KG1 (cell line): Measurements from ENCODE around the gene PRODH2.

Source experiments
- DNase-seq: peaks from one replicate; lab custom pipeline; 2025; lab: John Stamatoyannopoulos, UW

Gene PRODH2

GRCh38 chr19:35757749-35758608 lies 54.7 kb downstream of the PRODH2 start, which contains the start of gene PROSER3:
Gene PROSER3, plus strand, starts transcription at chr19:35758176. Its CDS starts 40 bp downstream, at chr19:35758216.
- DNase-seq, result peak; percentile 93

- no peak for DNase-seq
Measured at GRCh38 chr19:35757231-35757748, 55.4 kb downstream of the PRODH2 start.

- DNase-seq, result no peak
Measured at GRCh38 chr19:35756377-35757230, 56.0 kb downstream of the PRODH2 start, which contains the start of gene HSPB6. Gene HSPB6, minus strand, starts transcription at chr19:35757029. Its CDS starts 21 bp downstream, at chr19:35757008.

GRCh38 chr19:35755550-35756376 lies 56.9 kb downstream of the PRODH2 start:
- DNase-seq, result no peak

- no peak for DNase-seq
Measured at GRCh38 chr19:35755131-35755549, 57.5 kb downstream of the PRODH2 start.

GRCh38 chr19:35754370-35755130 lies 58.1 kb downstream of the PRODH2 start:
- DNase-seq, result no peak

GRCh38 chr19:35753634-35754369 lies 58.8 kb downstream of the PRODH2 start:
- DNase-seq, result no peak

- DNase-seq, result no peak
Measured at GRCh38 chr19:35752746-35753350, 59.8 kb downstream of the PRODH2 start.

GRCh38 chr19:35751839-35752745 lies 60.6 kb downstream of the PRODH2 start:
- DNase-seq, result no peak

- DNase-seq, result no peak
Measured at GRCh38 chr19:35750167-35750566, 62.5 kb downstream of the PRODH2 start.
